ENCODE data around the gene NLRP7.

NLRP7 gene

DNA sequence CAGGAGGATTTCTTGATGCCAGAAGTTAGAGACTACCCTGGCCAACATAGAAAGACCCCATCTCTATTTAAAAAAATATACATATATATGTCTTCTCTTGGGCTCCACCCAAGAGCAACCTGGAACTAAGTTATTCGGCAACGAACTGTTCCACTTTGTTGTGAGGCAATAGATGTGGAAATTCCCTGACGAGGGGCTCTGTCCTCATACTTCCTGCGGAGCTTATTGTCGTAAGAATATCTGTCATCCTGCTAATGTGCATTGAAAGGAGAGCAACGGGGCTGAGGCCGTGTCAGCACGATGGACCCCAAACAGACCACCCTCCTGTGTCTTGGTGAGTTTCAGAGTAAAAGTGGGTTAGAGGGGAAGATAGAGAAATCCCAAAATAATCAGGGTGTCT is 73.3 kb downstream of the NLRP7 start, which contains the start of gene FCAR:
Gene FCAR (plus strand): TSS at position 246 of the 400 bp plus-strand sequence. CDS start 55 bp downstream, at position 301.
- no peak for DNase-seq (ENCODE audit: low read depth)
